Colon (tissue), 2 donors: ENCODE results near the gene PKN1.
"Not testable (repeated sequence)": the region's sequence is repeated elsewhere in the genome, so short reads cannot be mapped to it uniquely, and the experiment has no call there.

Source experiments
- FAIRE-seq: peaks from 2 replicates; lab custom pipeline; 2012; peaks lifted over from hg19 to GRCh38; lab: Jason Lieb, UNC
- donor health status: control.
- donor health status: control.

Gene PKN1

DNA sequence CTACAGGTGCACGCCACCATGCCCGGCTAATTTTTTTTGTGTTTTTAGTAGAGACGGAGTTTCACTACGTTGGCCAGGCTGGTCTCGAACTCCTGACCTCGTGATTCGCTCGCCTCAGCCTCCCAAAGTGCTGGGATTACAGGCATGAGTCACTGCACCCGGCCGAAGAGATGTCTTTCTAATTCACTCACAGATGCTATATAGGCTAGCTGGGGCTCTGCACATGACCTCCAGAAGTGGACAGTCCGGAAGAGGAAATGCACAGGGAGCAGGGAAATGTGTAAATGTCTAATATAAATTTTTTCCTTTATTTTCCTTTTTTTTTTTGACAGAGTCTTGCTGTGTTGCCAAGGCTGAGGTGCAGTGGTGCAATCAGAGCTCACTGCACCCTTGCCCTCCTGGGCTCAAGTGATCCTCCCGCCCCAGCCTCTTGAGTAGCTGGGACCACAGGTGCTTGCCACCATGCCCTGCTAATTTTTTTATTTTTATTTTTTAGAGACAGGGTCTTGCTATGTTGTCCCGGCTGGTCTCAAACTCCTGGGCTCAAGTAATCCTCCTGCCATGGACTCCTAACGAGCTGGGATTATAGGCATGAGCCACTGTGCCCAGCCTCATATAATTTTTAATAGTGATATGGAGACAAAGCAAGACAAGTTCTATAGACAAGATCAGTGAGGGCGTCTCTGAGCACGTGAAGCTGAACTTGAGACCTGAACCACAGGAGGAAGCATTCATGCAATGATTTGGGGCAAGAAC, 54.4 kb downstream of the PKN1 start:
- FAIRE-seq, result no peak

DNA sequence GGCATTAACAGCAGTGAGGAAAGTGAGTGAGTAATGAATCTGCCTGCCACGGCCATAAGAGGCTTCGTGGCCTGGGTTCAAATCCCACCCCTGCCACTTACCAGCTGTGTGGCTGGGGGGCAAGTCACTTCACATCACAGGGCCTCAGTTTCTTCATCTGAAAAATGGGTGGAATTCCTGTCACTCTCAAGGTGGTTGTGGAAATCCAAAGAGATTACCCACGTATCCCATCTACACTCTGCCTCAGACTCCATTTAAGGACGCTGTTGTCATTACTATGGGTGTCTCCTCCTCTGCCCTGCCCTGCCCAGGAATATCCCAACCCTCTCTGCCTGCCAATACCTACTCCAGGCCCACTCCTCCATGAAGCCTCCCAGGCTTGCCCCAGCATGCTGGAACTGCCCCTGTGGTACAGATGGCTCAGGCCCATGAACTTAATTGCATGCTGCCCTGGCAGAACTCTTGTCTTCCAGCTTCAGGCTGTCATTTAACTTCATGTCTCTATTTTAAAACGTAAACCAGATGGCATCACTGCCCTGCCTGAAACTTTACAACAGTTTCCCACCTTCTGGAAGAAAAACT, 59.7 kb downstream of the PKN1 start:
- FAIRE-seq, result no peak

DNA sequence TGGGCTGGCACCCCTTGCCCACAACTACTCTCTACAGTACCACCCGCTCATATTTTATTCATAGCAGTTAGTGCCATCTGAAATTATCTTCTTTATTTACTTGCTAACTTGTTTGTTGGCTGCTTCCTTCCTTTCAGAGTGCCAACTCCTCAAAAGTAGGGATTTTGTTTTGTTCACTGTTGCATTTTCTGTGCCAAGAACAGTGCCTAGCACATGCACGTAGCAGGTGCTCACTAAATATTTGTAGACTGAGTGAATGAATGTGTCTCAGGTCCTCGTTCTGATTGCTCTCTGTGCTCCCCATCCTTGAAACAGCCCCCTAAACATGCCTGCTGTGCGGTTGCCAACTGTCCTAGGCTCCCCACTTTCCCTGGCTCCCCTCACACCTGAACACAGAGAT, 61.3 kb downstream of the PKN1 start:
- no peak for FAIRE-seq

DNA sequence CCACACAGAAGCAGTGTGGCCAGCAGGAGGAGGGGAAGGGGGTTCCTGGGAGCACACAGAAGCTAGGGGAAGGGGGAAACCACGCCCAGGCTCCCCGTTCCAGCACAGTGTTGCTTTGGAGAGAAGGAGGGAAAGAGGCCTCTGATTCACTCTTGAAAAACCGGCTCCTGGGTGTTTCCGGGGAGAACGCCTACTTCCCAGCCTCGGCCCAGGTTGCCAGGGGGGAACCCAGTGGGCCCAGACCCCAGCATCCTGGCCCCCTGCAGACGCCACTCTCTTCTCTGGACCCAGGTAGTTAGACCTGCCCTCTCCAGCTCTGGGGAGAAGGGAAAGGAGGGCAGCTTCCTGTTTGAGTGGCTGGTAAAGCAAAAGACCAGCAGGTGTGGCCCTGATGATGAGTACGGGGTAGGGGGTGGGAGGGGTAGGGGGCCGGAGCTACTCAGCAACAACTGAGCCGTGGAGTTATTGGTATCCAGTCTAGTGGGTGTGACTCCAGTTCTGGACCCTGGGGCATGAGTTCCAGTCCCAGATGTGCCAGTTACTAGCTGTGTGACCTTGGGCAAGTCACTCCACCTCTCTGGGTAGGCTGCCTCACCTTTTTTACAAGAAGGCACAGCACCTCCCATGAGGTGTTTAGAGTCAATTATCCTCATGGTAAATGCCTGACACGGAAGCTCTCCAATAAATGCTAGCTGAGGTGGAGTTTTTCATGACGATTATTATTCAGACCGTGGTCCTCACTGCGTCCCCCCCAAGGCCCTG, 62.0 kb downstream of the PKN1 start:
- no peak for FAIRE-seq

DNA sequence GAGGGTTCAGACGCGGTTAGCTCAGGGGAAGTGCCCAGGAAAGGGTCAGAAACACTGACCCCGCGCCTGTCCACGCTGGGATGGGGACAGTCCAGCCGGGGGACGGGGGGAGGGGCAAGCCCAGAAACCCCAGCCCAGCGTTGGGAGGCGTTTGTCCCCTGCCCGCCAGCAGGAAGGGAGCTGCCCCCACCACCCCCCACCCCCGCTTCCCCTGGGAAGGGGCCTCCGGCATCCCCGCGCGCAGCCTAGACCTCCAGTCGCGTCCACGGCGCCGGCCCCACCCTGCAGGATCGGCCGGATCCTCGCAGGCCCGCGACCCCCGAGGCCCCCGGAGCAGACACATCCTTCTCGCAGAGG, 62.5 kb downstream of the PKN1 start:
- no peak for FAIRE-seq

DNA sequence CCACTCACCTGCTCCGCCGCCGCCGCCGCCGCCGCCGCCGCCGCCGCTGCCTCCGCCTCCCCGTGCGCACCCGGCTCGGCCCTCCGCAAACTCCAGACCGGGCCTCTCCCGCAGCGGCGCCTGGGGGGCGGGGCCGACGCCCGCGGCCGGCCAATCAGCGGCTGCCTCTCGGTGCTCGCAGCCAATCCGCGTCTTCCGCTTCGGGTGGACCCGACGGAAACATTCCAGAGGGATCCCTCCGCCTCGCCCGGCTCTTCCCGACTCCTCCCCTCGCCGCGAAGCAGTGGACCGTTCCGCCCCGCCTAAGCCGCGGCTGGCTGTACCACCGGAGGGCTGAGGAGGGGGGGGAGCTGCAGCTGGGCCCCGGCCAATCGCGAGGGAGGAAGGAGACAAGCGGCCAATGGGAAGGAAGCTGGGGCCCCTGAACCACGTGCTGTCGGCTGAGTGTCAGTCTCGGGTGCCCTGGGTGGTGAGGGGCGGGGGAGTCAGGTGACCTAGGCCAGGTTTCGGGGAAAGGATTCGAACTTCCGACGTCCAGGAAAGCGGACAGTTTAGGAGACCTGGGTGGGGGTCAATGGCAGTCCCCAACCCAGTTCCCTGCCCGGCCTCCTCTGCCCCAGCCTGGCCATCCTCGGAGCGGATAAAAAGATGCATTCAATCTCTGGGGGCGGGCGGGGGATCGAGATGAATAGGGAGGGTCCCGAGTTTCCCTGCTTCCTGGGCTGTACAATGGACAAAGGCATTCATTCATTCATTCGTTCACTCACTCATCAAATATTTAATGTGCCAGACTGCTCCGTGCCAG, 63.1 kb downstream of the PKN1 start, which contains the start of gene GIPC1:
GIPC1 (minus strand) TSS at position 99 of the 805 bp plus-strand sequence. CDS start 13,151 bp downstream, outside the sequence.
- FAIRE-seq, result no peak

DNA sequence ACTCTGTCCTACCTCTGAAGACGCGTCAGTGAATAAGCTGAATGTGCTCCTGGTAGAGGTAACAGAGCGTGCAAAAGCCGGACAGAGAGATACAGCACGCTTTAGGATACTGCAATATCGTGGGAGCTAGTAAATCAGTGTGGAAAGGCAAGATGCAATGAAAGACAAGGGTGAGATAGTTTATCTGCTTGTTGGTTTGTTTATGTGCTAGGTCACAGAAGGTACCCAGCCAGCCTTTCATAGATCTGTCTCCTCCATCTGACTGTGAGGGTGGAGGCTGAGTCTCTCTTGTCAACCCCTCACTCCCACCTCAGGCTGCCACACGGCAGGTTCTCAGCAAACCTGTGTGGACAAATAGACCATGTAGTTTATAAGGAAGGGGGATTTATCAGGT, 63.7 kb downstream of the PKN1 start:
- no peak for FAIRE-seq

DNA sequence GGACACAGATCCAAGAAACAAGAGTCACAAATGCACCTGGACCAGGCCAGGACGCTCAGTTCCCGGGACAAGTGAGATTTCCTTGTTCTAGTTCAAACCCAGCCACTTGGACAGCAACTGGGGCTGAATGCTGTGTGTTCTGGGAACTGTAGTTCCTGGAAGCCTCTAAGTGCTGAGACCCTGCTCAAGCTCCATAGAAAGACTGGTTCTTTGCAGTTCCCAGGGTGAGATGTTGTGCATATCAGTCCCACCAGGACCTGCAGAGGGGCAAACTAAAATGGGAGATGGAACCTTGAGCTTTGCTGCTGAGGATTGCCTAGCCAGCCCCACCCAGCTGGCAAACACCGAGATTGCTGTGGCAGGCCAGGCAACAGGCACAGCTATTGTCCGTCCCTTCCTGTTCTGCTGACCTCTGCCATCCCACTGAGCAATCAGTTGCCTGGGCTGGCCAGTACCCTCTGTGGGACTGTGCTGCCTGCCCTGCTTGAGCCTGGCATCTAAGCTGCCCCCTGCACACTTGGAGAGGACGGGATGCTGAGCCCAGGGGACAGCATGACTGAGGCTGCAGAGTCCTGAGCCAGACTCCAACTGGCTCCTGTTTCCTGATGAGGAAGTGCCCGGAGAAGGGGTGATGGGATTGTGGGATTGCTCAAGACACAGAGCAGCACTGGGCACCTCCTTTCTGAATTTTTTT, 64.3 kb downstream of the PKN1 start:
- FAIRE-seq, result no peak

DNA sequence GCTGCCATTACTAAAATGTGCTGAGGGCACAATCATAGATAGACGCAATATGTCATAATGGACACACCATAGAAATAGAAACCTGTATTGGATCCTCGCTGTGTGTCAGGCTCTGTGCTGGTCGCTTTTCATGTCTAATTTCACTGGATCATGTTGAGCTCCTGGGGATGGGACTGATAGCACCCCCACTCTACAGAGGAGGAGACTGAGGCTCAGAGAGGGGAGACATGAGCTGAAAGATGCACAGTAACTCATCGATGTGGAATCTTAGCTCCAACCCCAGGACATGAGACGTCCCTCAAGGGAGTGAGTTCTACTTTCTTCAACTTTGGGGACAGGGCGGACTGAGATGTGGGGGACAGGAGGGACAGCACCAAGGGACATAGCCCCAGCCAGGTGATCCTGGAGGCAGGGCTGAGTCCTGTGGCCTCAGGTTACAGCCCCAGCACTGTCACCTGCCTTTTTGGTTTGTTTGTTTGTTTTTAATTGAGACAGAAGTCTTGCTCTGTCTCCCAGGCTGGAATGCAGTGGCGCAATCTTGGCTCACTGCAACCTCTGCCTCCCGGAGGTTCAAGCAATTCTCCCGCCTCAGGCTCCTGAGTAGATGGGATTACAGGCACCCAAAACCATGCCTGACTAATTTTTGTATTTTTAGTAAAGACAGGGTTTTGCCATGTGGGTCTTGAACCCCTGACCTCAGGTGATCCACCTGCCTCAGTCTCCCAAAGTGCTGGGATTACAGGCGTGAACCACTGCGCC, 69.4 kb downstream of the PKN1 start:
- no peak for FAIRE-seq

DNA sequence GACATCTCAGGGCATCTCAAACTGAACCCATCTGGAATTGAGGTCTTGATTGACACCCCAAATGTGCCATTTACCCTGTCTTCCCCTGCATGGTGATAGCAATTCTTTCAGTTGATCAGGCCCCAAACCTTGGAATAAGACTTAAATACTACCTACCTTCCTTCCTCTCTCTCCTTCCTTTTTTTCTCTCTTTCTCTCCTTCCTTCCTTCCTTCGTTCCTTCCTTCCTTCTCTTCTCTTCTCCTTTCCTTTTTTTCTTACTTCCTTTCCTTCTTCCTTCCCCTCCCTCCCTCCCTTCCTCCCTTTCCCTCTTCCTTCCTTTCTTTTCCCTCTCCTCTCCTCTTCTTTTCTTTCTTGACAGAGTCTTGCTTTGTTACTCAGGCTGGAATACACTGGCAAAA, 70.2 kb downstream of the PKN1 start:
- no peak for FAIRE-seq

DNA sequence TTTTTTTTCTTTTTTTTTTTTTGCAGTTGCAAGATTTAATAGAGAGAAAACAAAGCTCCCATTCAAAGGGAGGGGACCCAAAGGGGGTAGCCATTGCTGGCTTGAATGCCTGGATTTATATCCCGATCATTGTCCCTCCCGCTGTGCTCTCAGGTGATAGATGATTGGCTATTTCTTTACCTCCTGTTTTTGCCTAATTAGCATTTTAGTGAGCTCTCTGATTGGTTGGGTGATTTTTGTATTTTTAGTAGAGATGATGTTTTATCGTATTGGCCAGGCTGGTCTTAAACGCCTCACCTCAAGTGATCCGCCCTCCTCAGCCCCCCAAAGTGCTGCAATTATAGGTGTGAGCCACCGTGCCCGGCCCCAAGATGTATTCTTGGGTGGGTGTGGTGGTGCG, 71.5 kb downstream of the PKN1 start:
- FAIRE-seq, result not testable (repeated sequence)

DNA sequence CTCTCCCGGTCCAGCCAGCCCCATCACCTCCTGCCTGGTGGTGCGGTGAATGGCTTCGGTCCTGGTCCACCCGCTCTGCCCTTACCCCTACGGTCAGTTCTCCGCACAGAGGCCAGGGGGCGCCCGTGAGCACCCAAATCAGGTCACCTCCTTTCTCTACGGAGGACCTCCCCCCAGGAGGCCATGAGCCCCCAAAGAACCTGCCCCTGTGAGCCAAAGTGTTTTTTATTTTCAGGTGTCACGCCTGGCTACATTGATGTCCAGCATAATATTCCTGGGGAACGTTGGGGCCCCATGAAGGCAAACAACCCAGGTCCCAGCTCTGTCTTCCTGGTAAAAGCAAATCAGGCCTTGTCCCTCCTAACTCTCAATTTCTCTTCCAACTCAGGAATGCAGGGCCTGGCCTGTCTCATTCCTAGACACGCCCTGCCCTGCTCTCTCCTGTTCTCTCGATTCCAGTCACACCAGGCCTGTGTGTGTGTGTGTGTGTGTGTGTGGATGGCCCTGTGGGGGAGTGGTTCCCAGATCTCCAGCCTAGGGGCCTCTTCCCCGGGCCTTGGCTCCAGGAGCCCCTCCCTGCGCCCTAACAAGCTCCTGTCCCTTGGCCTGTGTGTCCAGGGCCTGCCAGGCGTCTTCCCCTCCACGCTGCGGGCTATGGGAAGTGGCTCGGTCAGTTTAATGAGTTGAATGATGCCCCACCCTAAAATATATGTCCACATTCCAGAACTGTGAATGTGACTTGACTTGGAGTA, 72.6 kb downstream of the PKN1 start:
- FAIRE-seq, result no peak

DNA sequence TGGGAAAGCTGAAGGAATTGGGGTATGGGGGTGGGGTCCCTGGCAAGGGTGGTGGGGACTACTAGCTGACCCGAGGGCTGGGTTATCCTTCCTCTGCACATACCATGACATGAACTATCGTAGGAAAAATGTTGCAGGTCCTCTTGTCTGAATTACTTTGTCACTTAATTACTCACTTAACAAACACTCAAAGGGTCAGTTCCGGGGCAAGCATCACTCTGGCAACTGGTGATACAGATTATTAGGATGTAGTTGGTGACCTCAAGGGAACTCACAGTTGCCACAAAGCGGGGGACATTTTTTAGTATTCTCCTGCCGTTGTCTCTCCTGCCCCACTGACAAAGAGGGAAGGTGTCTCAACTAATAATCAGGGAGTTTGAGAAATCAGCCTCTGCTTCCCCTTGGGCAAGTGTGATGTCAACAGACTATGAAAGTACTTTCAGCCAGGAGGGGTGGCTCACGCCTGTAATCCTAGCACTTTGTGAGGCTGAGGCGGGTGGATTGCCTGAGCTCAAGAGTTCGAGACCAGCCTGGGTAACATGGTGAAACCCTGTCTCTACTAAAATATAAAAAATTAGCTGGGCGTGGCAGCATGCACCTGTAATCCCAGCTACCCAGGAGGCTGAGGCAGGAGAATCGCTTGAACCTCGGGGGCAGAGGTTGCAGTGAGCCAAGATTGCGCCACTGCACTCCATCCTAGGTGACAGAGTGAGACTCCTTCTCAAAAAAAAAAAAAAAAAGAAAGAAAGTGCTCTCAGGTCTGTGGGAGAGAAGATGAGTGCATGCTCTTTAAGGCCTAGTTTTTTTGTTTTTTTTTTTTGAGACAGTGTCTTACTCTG, 74.8 kb downstream of the PKN1 start:
- FAIRE-seq, result no peak

DNA sequence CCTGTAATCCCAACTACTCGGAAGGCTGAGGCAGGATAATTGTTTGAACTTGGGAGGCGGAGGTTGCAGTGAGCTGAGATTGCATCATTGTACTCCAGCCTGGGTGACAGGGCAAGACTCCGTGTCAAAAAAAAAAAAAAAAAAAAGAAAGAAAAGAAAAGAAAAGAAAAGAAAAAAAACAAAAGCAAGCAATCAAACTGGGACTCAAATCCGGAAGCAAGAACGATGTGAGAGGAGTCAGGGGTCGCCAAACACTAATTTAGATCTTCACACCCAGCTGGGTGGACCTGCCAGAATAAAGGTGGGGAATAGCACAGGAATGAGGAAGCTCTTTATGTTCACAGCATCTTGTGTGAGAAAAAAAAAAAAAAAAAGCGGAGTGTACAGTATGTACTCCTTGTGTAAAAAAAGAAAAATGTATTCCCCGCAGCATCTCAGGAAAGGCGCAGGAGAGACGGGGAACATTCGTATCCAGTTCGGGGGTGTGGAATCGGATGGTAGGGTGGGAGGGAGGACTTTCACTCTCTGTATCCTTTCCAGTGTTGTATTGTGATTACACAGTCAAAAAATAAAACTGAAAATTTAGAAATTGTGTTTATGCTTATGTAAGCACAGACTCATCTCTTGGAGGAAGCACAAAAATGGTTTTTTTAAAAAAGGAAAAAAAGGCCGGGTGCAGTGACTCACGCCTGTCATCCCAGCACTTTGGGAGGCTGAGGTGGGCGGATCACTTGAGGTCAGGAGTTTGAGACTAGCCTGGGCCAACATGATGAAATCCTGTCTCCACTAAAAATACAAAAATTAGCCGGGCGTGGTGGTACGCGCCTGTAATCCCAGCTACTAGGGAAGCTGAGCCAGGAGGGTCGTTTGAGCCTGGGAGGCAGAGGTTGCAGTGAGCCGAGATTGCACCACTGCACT, 77.5 kb downstream of the PKN1 start:
- FAIRE-seq, result no peak

DNA sequence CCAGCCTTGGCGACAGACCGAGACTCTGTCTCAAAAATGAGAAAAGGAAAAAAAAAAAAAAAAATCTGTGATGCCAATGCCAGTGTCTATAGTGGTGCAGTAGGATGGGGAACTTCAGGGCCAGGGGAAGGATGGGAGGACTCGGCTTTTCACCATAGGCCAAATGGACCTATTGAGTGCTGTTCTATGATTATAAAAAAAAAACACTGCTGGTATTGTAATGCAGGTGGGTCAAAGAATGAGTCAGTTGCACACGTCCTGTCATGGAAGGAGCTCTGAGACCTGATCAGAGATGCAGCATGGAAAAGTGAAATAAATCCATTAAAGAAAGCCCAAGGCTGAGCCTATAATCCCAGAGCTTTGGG, 78.1 kb downstream of the PKN1 start:
- FAIRE-seq, result no peak

DNA sequence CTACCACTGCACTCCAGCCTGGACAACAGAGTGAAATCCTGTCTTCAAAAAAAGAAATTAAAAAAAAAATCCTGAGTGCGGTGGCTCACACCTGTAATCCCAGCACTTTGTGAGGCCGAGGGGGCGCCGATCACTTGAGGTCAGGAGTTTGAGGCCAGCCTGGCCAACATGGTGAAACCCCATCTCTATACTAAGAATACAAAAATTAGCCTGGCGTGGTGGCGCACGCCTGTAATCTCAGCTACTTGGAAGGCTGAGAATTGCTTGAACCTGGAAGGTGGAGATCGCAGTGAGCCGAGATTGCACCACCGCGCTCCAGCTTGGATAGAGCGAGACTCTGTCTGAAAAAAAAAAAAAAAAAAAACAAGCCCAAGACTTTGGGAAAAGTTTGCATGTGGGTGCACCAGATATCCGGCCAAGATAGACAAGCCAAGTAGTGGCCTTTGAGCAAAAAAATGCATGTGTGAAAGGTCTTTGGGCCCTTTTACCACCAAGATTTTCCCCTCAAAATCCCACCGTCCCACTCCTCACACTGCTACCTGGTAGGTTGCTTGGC, 79.4 kb downstream of the PKN1 start:
- no peak for FAIRE-seq

DNA sequence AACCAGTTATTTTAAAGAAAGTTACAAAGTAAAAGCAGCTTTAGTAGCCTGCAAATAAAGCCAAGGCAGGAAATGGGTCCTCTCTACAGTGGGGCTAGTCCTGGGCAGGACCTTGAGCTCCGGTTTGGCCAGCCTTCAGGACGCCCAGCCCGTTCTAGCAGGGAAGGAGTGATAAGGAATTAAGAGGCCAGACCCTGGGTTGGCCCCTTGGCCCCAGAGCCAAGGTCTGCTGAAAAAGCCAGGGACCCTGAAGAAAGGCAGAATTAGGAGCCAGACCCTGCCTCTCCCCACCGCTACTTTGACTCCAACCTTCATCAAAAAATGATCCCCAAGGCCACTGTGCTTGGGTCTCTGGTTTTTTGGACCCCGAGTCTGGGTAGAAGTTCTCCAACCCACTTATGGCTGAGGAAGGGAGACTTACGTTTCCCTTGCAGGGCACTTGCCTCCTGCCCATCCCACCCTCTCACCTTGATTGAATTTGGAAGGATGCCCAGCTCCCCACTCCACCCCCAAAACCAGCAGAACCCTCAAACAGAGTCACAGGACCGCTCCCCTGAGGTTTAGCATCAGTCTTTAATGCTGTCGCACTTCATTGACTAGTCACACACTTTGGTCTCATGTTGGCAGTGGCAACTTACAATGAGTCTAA, 81.2 kb downstream of the PKN1 start:
- no peak for FAIRE-seq
